IMR-90 (cell line): ENCODE data around the gene RAP1A. TPM values are rescaled to one million over a fixed set of nuclear protein-coding genes. Genes with fewer than 3 reads are reported as not detected.

Experiments
- ATAC-seq: fragments of 200-7000 bp; cut with Tn5 transposase; 2 replicates; pipeline ENCODE4 v1.9.1; 2020; ENCODE audit warnings: low read depth, mild to moderate bottlenecking, moderate library complexity
- Bru-seq: library from RNA; stranded (reverse); fragments of 400-500 nt; gene quantifications from one replicate; lab custom pipeline; 2021; lab: Mats Ljungman, UMichigan
- BruChase-seq, 2 experiments: library from RNA; stranded (reverse); fragments of 400-500 nt; gene quantifications; one replicate each; lab custom pipeline; 2021; lab: Mats Ljungman, UMichigan
- BruUV-seq: library from RNA; stranded (reverse); fragments of 400-500 nt; replicated peaks from 2 replicates; lab custom pipeline; 2021; lab: Mats Ljungman, UMichigan
- CTCF ChIA-PET: fragments of 300-600 bp; formaldehyde crosslinking; extraction: SDS; loops from one replicate; lab custom pipeline; 2021; ENCODE audit warnings: antibody characterized with exemption; lab: Yijun Ruan, JAX
- POLR2A ChIA-PET: fragments of 300-600 bp; sonication (Branson Sonifier 250); formaldehyde crosslinking; loops from one replicate; lab custom pipeline; 2022; ENCODE audit warnings: antibody characterized with exemption; ENCODE audit not compliant: unreplicated experiment; lab: Charles Lee
- DNase-seq: peaks from one replicate; pipeline ENCODE4 v3.0.0; 2013
- H2AFZ ChIP-seq: replicated peaks from 2 replicates; pipeline ENCODE3; 2013; ENCODE audit warnings: low read length, mild to moderate bottlenecking; ENCODE audit not compliant: poor library complexity
- H2AK5ac ChIP-seq: 2 replicates; pipeline ENCODE4 v1.6.1; 2013; ENCODE audit warnings: low read depth, low read length, inconsistent platforms
- H2AK9ac ChIP-seq: replicated peaks from 2 replicates; pipeline ENCODE3; 2013; ENCODE audit warnings: mild to moderate bottlenecking, low read depth, low read length, moderate library complexity; ENCODE audit not compliant: poor library complexity
- H2BK120ac ChIP-seq: 2 replicates; pipeline ENCODE4 v1.6.1; 2013; ENCODE audit warnings: low read depth, low read length, inconsistent platforms
- H2BK15ac ChIP-seq: 3 replicates; pipeline ENCODE4 v1.6.1; 2013; ENCODE audit warnings: low read depth, low read length, inconsistent platforms
- H2BK20ac ChIP-seq: 2 replicates; pipeline ENCODE4 v1.6.1; 2013; ENCODE audit warnings: low read depth, mild to moderate bottlenecking, inconsistent platforms, low read length, moderate library complexity
- H2BK5ac ChIP-seq: 2 replicates; pipeline ENCODE4 v1.6.1; 2013; ENCODE audit warnings: mild to moderate bottlenecking, low read depth, low read length, inconsistent platforms; ENCODE audit not compliant: poor library complexity, severe bottlenecking
- H3K14ac ChIP-seq: replicated peaks from 2 replicates; pipeline ENCODE4 v1.6.1; 2013; ENCODE audit warnings: low read depth, low read length, inconsistent platforms
- H3K18ac ChIP-seq: 2 replicates; pipeline ENCODE4 v1.6.1; 2013; ENCODE audit warnings: low read depth, low read length, control low read depth
- H3K23ac ChIP-seq: 2 replicates; pipeline ENCODE4 v1.6.1; 2013; ENCODE audit warnings: low read depth, low read length, inconsistent platforms
- H3K27ac ChIP-seq: 2 replicates; pipeline ENCODE4 v1.5.1; 2013; ENCODE audit warnings: mild to moderate bottlenecking, control low read depth, low read length; ENCODE audit not compliant: insufficient read depth
- H3K27me3 ChIP-seq: 2 replicates; pipeline ENCODE4 v1.6.1; 2013; ENCODE audit warnings: low read length; ENCODE audit not compliant: control insufficient read depth, insufficient read depth
- H3K36me3 ChIP-seq: 2 replicates; pipeline ENCODE4 v1.6.1; 2013; ENCODE audit warnings: low read length, mixed read lengths; ENCODE audit not compliant: control insufficient read depth, insufficient read depth
- H3K4ac ChIP-seq: 2 replicates; pipeline ENCODE4 v1.6.1; 2013; ENCODE audit warnings: low read depth, low read length, inconsistent platforms
- H3K4me1 ChIP-seq: 2 replicates; pipeline ENCODE4 v1.6.1; 2013; ENCODE audit warnings: low read length, mixed read lengths; ENCODE audit not compliant: control insufficient read depth, insufficient read depth
- H3K4me2 ChIP-seq: 2 replicates; pipeline ENCODE4 v1.6.1; 2013; ENCODE audit warnings: low read depth, mild to moderate bottlenecking, control low read depth, low read length, moderate library complexity
- H3K4me3 ChIP-seq: 2 replicates; pipeline ENCODE4 v1.5.1; 2013; ENCODE audit warnings: low read depth, mild to moderate bottlenecking, control low read depth, low read length, moderate library complexity; ENCODE audit not compliant: insufficient read depth
- H3K56ac ChIP-seq: 2 replicates; pipeline ENCODE4 v1.6.1; 2013; ENCODE audit warnings: low read length, inconsistent platforms; ENCODE audit not compliant: insufficient read depth; ENCODE audit errors: extremely low read depth
- H3K79me1 ChIP-seq, 2 experiments: 2 replicates each; pipeline ENCODE4 v1.6.1; 2013; ENCODE audit warnings: low read length in 2 of 2, inconsistent platforms in 1 of 2, low read depth in 1 of 2
- H3K9ac ChIP-seq: 2 replicates; pipeline ENCODE4 v1.6.1; 2013; ENCODE audit warnings: low read depth, low read length, control low read depth
- H3K9me1 ChIP-seq: 2 replicates; pipeline ENCODE4 v1.6.1; 2013; ENCODE audit warnings: low read length, inconsistent platforms; ENCODE audit not compliant: insufficient read depth
- H3K9me3 ChIP-seq: 2 replicates; pipeline ENCODE4 v1.6.1; 2013; ENCODE audit warnings: low read length; ENCODE audit not compliant: control insufficient read depth, insufficient read depth
- H4K20me1 ChIP-seq: 2 replicates; pipeline ENCODE4 v1.6.1; 2013; ENCODE audit warnings: low read length, inconsistent platforms; ENCODE audit not compliant: insufficient read depth
- H4K5ac ChIP-seq: 2 replicates; pipeline ENCODE4 v1.6.1; 2013; ENCODE audit warnings: mild to moderate bottlenecking, low read depth, low read length, control low read depth
- H4K8ac ChIP-seq, 2 experiments: 2 replicates each; pipeline ENCODE4 v1.6.1; 2013; ENCODE audit warnings: low read depth in 2 of 2, low read length in 2 of 2, control low read depth in 1 of 2, inconsistent platforms in 1 of 2
- H4K91ac ChIP-seq: 2 replicates; pipeline ENCODE4 v1.6.1; 2013; ENCODE audit warnings: low read depth, low read length, inconsistent platforms; ENCODE audit not compliant: insufficient read depth
- CEBPB ChIP-seq: IDR thresholded peaks from 2 replicates; pipeline ENCODE4 v1.6.1; 2012; ENCODE audit warnings: low read depth, low read length, improper control_type of control experiment
- MAZ ChIP-seq: IDR thresholded peaks from 2 replicates; pipeline ENCODE4 v1.6.1; 2012; ENCODE audit warnings: low read depth, mild to moderate bottlenecking, low read length, improper control_type of control experiment, moderate library complexity, borderline replicate concordance
- MXI1 ChIP-seq: IDR thresholded peaks from 2 replicates; pipeline ENCODE4 v1.6.1; 2012; ENCODE audit warnings: low read depth, mild to moderate bottlenecking, low read length, moderate library complexity, borderline replicate concordance
- POLR2A ChIP-seq: IDR thresholded peaks from 2 replicates; pipeline ENCODE4 v1.6.1; 2012; ENCODE audit warnings: mild to moderate bottlenecking, low read depth, low read length
- RCOR1 ChIP-seq: IDR thresholded peaks from 2 replicates; pipeline ENCODE4 v1.6.1; 2012; ENCODE audit warnings: mild to moderate bottlenecking, low read length, improper control_type of control experiment; ENCODE audit not compliant: insufficient replicate concordance
- WGBS, 2 experiments: methylation state at CpG; one replicate each; pipeline versions ENCODE4 v1.1.5 to v1.1.7; 2013; ENCODE audit warnings: missing lambda C conversion rate in 2 of 2; ENCODE audit not compliant: insufficient read length in 1 of 2; ENCODE audit errors: extremely low coverage in 2 of 2; 5-methylcytosine and 5-hydroxymethylcytosine counted together
- dilution Hi-C: fragments of 300-500 bp; cut with HindIII; formaldehyde crosslinking; loops from one replicate; pipeline ENCODE4 v1.14.3; 2018; ENCODE audit warnings: low sequenced_read_pairs; ENCODE audit not compliant: unreplicated experiment
- in situ Hi-C: fragments of 300-500 bp; cut with MboI; formaldehyde crosslinking; loops from 3 replicates; pipeline ENCODE4 v1.14.3; 2019; ENCODE audit warnings: low sequenced_read_pairs, inconsistent platforms, mixed read lengths
- intact Hi-C: fragments of 100-400 bp; cut with micrococcal nuclease; formaldehyde crosslinking; loops from 2 replicates; pipeline ENCODE4 v1.10.0; 2022
- long read RNA-seq: library from polyadenylated mRNA; unstranded; transcript quantifications from one replicate; pipeline ENCODE4 v2.0.0, GENCODE V29; 2021; ENCODE audit not compliant: unreplicated experiment
- polyA plus RNA-seq, 3 experiments: library from polyadenylated mRNA; depleted of rRNA; stranded (reverse); fragments of >200 nt; gene quantifications; 2 replicates each; pipeline ENCODE4 v1.2.3, GENCODE V29; 2012; ENCODE audit warnings: low replicate concordance in 1 of 3
- total RNA-seq: library from RNA; depleted of rRNA; stranded (reverse); fragments of >200 nt; gene quantifications from 2 replicates; pipeline ENCODE4 v1.2.3, GENCODE V29; 2012; rRNA removed

The RAP1A gene
- total RNA-seq (18.1 and 35.3 TPM in 2 replicates), polyA plus RNA-seq (2012; rRNA removed) (34.4 and 43.6 TPM in 2 replicates), Bru-seq, nascent RNA (percentile 80 among the genes with signal in this experiment), BruChase-seq, experiment 1, labeled RNA remaining after a 6-hour chase (percentile 77 among the genes with signal in this experiment), BruChase-seq, experiment 2, labeled RNA remaining after a 2-hour chase (percentile 73 among the genes with signal in this experiment)
- polyA plus RNA-seq (2012; cell fraction: cytosol; rRNA removed) = 4.0 and 6.2 TPM in 2 replicates
- 0.72 and 9.5 TPM in 2 replicates for polyA plus RNA-seq (2012; cell fraction: nucleus; rRNA removed; ENCODE audit: low replicate concordance)
- long read RNA-seq, full-length matches to known transcripts = 23 of 32 reads
- long read RNA-seq, partial matches to known transcripts = 1 of 32 reads
- long read RNA-seq, other reads (novel, unspliced or antisense) = 8 of 32 reads

- Histone ChIP-seq H3K79me1 (peaks cover 5 to 40% of the 10 kb centered on the region in 2 experiments), H3K4me3 (peak within 1 kb of the TSS; percentile 99), H3K27ac (peak within 1 kb of the TSS; percentile 90), H2BK15ac (peak within 1 kb of the TSS; percentile 94; the same call in 2 of the 3 replicates), H3K18ac (peak within 1 kb of the TSS; percentile 89), H4K5ac (peak within 1 kb of the TSS; percentile 97), H4K8ac (peak within 1 kb of the TSS; percentile 85 to 93), H3K4me1 (peaks cover 7% of the 10 kb centered on the region; the same call in 1 of the 2 replicates), H3K23ac (peak within 1 kb of the TSS; percentile 99), H2BK5ac (peak within 1 kb of the TSS; percentile 96), H2BK120ac (peak within 1 kb of the TSS; percentile 93), H3K56ac (peak within 1 kb of the TSS; percentile 93), H3K9ac (peak within 1 kb of the TSS; percentile 90), H3K14ac (peak within 1 kb of the TSS; percentile 99), H4K91ac (peak within 1 kb of the TSS; percentile 98), H3K4me2 (peak within 1 kb of the TSS; percentile 100), H3K27me3 (no peaks in the 10 kb centered on the region), H4K20me1 (peaks cover 34% of the 10 kb centered on the region; the same call in 1 of the 2 replicates), H3K9me1 (peaks cover 10% of the 10 kb centered on the region), H3K36me3 (no peaks in the 10 kb centered on the region), H3K4ac (peak within 1 kb of the TSS; percentile 97), H2BK20ac (peak within 1 kb of the TSS; percentile 58), H2AFZ (peak within 1 kb of the TSS; percentile 96), H2AK9ac (peak within 1 kb of the TSS; percentile 99), H2AK5ac (peak within 1 kb of the TSS; percentile 98), H3K9me3 (no peaks in the 10 kb centered on the region)
- ATAC-seq = peak; percentile 96
- WGBS, 2 experiments = 0% methylated on average over 2 of the region's 79 CpGs; no CpG with 5 or more reads in 1 of the 2 experiments
- CTCF ChIA-PET = interaction anchor here (0.8 kb wide), 1 partner anchor 112 kb away, joined by 3 read pairs; no protein-coding TSS in a partner anchor
- peak; percentile 56; the same call in 1 of the 2 replicates for TF ChIP-seq POLR2A
- TF ChIP-seq CEBPB = no peak
- no peak for TF ChIP-seq RCOR1
- TF ChIP-seq MAZ = peak; percentile 58; the same call in 1 of the 2 replicates
- TF ChIP-seq MXI1 = 0 out of 2 replicates have a peak, but pooled peaks have one; percentile 15
- peak; percentile 88 for DNase-seq
- BruUV-seq = no TSS peak
- POLR2A ChIA-PET = interaction anchor here (0.6 to 1.4 kb wide), 5 partner anchors 27 to 172 kb away, joined by 3 to 16 read pairs (median 11); no protein-coding TSS in a partner anchor
- intact Hi-C loops (loop anchor here (1.0 to 5.0 kb wide), 2 partner anchors 72 to 112 kb away; no protein-coding TSS in a partner anchor), in situ Hi-C loops (no loop called here), dilution Hi-C loops (no loop called here)
Measured at GRCh38 chr1:111619635-111620440, at the start of gene RAP1A. Gene RAP1A (plus strand): TSS chr1:111619789. CDS start chr1:111691361, 71,572 bp downstream.
